ENCODE measurements around the gene EPN2. TPM values are rescaled to one million over a fixed set of nuclear protein-coding genes. Genes with fewer than 3 reads are reported as not detected.

EPN2 gene
- total RNA-seq, 2 experiments from 2014 or later = 20.1 to 20.4 TPM

GRCh38 chr17:19296786-19297778, 59.9 kb downstream of the EPN2 start:
- no peaks in the 10 kb centered on the region for H3K79me2 ChIP-seq (ENCODE audit: insufficient read depth, low read depth, low read length)
- H3K4me3 ChIP-seq (ENCODE audit: low read depth, low read length, poor library complexity, severe bottlenecking) = no peak overlapping the region
- 0 out of 2 replicates have a peak, but pooled peaks cover 6% of the 10 kb centered on the region for H4K20me1 ChIP-seq (ENCODE audit: insufficient read depth, low read length)
- intact Hi-C loops (cut with micrococcal nuclease; ENCODE audit: unreplicated experiment) = no loop called here
- ChIA-PET POLR2A (no interaction called here), CTCF (ENCODE audit: unreplicated experiment) (no interaction called here)
- H3K4me2 ChIP-seq (ENCODE audit: low read length) = no peak overlapping the region
- H3K36me3 ChIP-seq (ENCODE audit: insufficient read depth, low read length) = no peaks in the 10 kb centered on the region
- H3K9me3 ChIP-seq (ENCODE audit: low read length) = no peaks in the 10 kb centered on the region
- DNase-seq (ENCODE audit: low spot score) = no peak
- H3K9me2 ChIP-seq (ENCODE audit: insufficient read depth, low read length) = no peaks in the 10 kb centered on the region
- TF ChIP-seq CTCF (conservative IDR thresholded peaks at IDR 0.05; ENCODE audit: low read length) = no peak
- no peak for TF ChIP-seq EZH2phosphoT487 (IDR thresholded peaks at IDR 0.05; ENCODE audit: borderline replicate concordance, low read depth, low read length)
- H3K4me1 ChIP-seq (ENCODE audit: insufficient read depth, low read length, poor library complexity, severe bottlenecking) = peaks cover 22% of the 10 kb centered on the region
- no peak overlapping the region for H3K27ac ChIP-seq (ENCODE audit: low read depth, low read length, poor library complexity, severe bottlenecking)
- H2AFZ ChIP-seq (ENCODE audit: low read length) = no peak overlapping the region
- BruUV-seq (replicated peaks) = no TSS peak

- H3K9me2 ChIP-seq (ENCODE audit: insufficient read depth, low read length) = no peaks in the 10 kb centered on the region
- intact Hi-C loops (cut with micrococcal nuclease; ENCODE audit: unreplicated experiment) = no loop called here
- H3K79me2 ChIP-seq (ENCODE audit: insufficient read depth, low read depth, low read length) = no peaks in the 10 kb centered on the region
- peaks cover 13% of the 10 kb centered on the region for H4K20me1 ChIP-seq (ENCODE audit: insufficient read depth, low read length)
- BruUV-seq (replicated peaks) = no TSS peak
- no peak overlapping the region for H3K4me3 ChIP-seq (ENCODE audit: low read depth, low read length, poor library complexity, severe bottlenecking)
- ChIA-PET CTCF (ENCODE audit: unreplicated experiment) (interaction anchor here (0.8 kb wide), 1 partner anchor 10 kb away, joined by 4 read pairs; no protein-coding TSS in a partner anchor), POLR2A (interaction anchor here (1.2 kb wide), 1 partner anchor 64 kb away, joined by 5 read pairs; the partner anchor contains the start of gene B9D1)
- H3K9me3 ChIP-seq (ENCODE audit: low read length) = no peaks in the 10 kb centered on the region
- H2AFZ ChIP-seq (ENCODE audit: low read length) = no peak overlapping the region
- H3K36me3 ChIP-seq (ENCODE audit: insufficient read depth, low read length) = no peaks in the 10 kb centered on the region
- DNase-seq (ENCODE audit: low spot score) = no peak
- no peak overlapping the region for H3K27ac ChIP-seq (ENCODE audit: low read depth, low read length, poor library complexity, severe bottlenecking)
- H3K4me1 ChIP-seq (ENCODE audit: insufficient read depth, low read length, poor library complexity, severe bottlenecking) = peaks cover 36% of the 10 kb centered on the region
- H3K4me2 ChIP-seq (ENCODE audit: low read length) = no peak overlapping the region
- TF ChIP-seq EZH2phosphoT487 (IDR thresholded peaks at IDR 0.05; ENCODE audit: borderline replicate concordance, low read depth, low read length) = no peak
- no peak for TF ChIP-seq CTCF (conservative IDR thresholded peaks at IDR 0.05; ENCODE audit: low read length)
Observed at GRCh38 chr17:19298569-19299213, 61.5 kb downstream of the EPN2 start.

All from OCI-LY7 (cell line).